ENCODE data around the gene PAMR1.

DNA sequence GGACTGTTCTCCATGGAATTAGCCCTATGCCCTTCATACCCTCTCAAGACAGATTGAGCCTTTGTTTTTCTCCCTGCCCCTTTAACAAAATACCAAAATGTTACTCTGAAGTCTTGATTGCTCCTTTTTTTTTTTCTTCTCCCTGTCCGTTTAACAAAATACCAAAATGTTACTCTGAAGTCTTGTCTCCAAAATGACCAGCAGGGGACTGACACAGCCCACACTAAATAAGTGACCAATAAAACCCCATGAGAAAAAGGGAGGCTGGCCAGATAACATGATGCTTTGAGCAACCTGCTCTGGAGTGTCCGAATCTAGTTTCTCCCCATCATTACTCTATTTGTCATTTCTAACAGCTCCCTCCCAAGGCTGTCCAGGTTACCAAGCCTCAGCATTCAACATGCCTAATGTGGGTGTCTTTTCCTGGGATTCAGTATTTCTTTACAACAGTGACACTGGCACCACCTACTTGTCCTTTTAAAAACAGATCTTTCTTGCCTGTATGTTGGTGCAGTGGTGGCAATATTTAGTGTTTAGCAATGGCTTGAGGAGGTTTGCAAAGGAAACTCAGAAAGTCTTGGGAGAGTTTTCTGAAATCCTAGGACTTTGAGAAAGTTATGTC lies 63.4 kb downstream of the PAMR1 start:
- TF ChIP-seq, protein P1, sequence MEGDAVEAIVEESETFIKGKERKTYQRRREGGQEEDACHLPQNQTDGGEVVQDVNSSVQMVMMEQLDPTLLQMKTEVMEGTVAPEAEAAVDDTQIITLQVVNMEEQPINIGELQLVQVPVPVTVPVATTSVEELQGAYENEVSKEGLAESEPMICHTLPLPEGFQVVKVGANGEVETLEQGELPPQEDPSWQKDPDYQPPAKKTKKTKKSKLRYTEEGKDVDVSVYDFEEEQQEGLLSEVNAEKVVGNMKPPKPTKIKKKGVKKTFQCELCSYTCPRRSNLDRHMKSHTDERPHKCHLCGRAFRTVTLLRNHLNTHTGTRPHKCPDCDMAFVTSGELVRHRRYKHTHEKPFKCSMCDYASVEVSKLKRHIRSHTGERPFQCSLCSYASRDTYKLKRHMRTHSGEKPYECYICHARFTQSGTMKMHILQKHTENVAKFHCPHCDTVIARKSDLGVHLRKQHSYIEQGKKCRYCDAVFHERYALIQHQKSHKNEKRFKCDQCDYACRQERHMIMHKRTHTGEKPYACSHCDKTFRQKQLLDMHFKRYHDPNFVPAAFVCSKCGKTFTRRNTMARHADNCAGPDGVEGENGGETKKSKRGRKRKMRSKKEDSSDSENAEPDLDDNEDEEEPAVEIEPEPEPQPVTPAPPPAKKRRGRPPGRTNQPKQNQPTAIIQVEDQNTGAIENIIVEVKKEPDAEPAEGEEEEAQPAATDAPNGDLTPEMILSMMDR (IDR thresholded peaks at IDR 0.05): no peak
- no peak for TF ChIP-seq POLR2A (IDR thresholded peaks at IDR 0.05)

Measured in right lobe of liver (tissue), 4 donors.